GM12874 (cell line): ENCODE measurements around the gene LDLRAD3.

Experiments used
- CTCF ChIP-seq: IDR thresholded peaks from 2 replicates; pipeline ENCODE4 v1.5.1; 2011; ENCODE audit warnings: low read depth, mild to moderate bottlenecking, control low read depth, low read length, moderate library complexity; ENCODE audit not compliant: insufficient read depth

Gene LDLRAD3

GRCh38 chr11:35983981-35984380 lies 40.1 kb downstream of the LDLRAD3 start:
- TF ChIP-seq CTCF: no peak

GRCh38 chr11:35986947-35987346 lies 43.1 kb downstream of the LDLRAD3 start:
- TF ChIP-seq CTCF: no peak

DNA sequence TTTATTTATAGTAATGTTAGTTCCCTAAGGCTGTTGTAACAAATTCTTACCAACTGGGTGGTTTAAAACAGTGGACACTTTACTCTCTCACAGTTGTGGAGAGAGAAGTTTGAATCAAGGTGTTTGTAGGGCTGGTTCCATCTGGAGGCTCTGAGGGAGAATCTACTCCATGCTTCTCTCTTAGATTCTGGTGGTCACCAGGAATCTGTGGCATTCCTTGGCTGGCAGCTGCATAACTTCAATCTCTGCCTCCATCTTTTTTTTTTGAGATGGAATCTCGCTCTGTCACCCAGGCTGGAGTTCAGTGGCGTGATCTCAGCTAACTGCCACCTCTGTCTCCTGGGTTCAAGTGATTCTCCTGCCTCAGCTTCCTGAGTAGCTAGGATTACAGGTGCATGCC lies 46.3 kb downstream of the LDLRAD3 start:
- no peak for TF ChIP-seq CTCF

DNA sequence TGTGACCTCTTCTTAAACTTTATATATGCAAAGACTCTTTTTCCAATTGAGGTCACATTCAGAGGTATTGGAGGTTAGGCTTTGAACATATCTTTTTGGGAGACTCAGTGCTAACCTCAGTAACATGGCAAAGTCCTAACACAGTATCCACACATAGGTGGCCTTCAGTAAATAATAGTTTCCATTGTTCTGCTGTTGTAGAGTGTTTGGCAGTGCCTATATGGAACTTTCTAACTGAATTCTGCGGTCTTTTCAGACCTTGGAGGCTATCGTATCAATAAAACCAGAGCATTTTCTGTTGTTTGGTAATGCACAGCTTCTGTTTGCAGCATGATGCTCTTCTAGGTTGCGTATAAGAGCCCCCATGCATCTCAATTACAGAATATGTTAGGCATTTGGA lies 47.0 kb downstream of the LDLRAD3 start:
- no peak for TF ChIP-seq CTCF

GRCh38 chr11:35992548-35992947 lies 48.7 kb downstream of the LDLRAD3 start:
- TF ChIP-seq CTCF: no peak

GRCh38 chr11:35994421-35994820 lies 50.6 kb downstream of the LDLRAD3 start:
- TF ChIP-seq CTCF: no peak

- no peak for TF ChIP-seq CTCF
Measured at GRCh38 chr11:35995681-35996271, 51.9 kb downstream of the LDLRAD3 start.
